Osteocyte (in vitro differentiated cells): ENCODE results near the gene GABRR2. TPM values are rescaled to one million over a fixed set of nuclear protein-coding genes. Genes with fewer than 3 reads are reported as not detected.

Experiments
- DNase-seq: peaks from one replicate; pipeline ENCODE4 v3.0.0; 2021; ENCODE audit warnings: mixed read lengths; ENCODE audit not compliant: unreplicated experiment; ENCODE audit errors: extremely low spot score
- H3K27ac Mint-ChIP-seq: one replicate; pipeline ENCODE4 v1.8.0; 2021; ENCODE audit warnings: mild to moderate bottlenecking, mixed read lengths; ENCODE audit not compliant: unreplicated experiment
- H3K27me3 Mint-ChIP-seq: one replicate; pipeline ENCODE4 v1.8.0; 2021; ENCODE audit warnings: mixed read lengths; ENCODE audit not compliant: unreplicated experiment
- H3K36me3 Mint-ChIP-seq: one replicate; pipeline ENCODE4 v1.8.0; 2021; ENCODE audit warnings: mixed read lengths; ENCODE audit not compliant: unreplicated experiment
- H3K4me1 Mint-ChIP-seq: one replicate; pipeline ENCODE4 v1.8.0; 2021; ENCODE audit warnings: mixed read lengths; ENCODE audit not compliant: unreplicated experiment
- H3K4me3 Mint-ChIP-seq: one replicate; pipeline ENCODE4 v1.8.0; 2021; ENCODE audit warnings: mild to moderate bottlenecking, moderate library complexity, mixed read lengths; ENCODE audit not compliant: unreplicated experiment
- H3K9me3 Mint-ChIP-seq: one replicate; pipeline ENCODE4 v1.8.0; 2021; ENCODE audit warnings: mixed read lengths; ENCODE audit not compliant: unreplicated experiment
- total RNA-seq: library from RNA; stranded (reverse); gene quantifications from 2 replicates; pipeline ENCODE4 v1.2.1, GENCODE V29; 2021
- TF ChIP-seq, protein P1 (sequence below): fragments of 200-600 bp; sonication (generic); IDR thresholded peaks from 2 replicates; pipeline ENCODE4 v1.5.0; 2021; ENCODE audit warnings: antibody characterized with exemption, mild to moderate bottlenecking, moderate library complexity

The GABRR2 gene
- total RNA-seq, 1 donor from 2014 or later = 0.97 TPM

DNA sequence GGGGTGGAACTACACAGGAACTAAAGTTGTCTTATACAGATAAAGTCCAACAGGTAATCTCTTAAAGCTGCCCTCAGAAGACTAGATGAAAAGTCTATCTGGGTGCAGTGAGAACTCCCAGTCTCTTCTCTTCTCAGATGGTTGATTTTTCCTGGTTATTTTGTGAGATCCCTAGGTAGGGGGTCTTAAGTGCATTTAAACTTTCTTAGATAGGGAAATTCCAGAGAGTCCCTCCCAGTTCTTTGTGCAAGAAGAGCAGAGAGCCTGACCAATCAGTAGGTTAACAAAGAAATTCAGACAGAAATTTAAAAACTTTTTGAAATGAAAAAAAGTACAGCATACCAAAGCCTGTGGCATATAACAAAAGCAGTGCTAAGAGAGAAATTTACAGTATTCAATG lies 2.0 kb upstream of the GABRR2 start:
- Mint-ChIP-seq H3K27ac (no peak overlapping the region), H3K4me3 (no peak overlapping the region), H3K27me3 (no peaks in the 10 kb centered on the region), H3K4me1 (peaks cover 21% of the 10 kb centered on the region), H3K36me3 (peaks cover 22% of the 10 kb centered on the region), H3K9me3 (peaks cover 10% of the 10 kb centered on the region)
- DNase-seq = no peak
- TF ChIP-seq, protein P1, sequence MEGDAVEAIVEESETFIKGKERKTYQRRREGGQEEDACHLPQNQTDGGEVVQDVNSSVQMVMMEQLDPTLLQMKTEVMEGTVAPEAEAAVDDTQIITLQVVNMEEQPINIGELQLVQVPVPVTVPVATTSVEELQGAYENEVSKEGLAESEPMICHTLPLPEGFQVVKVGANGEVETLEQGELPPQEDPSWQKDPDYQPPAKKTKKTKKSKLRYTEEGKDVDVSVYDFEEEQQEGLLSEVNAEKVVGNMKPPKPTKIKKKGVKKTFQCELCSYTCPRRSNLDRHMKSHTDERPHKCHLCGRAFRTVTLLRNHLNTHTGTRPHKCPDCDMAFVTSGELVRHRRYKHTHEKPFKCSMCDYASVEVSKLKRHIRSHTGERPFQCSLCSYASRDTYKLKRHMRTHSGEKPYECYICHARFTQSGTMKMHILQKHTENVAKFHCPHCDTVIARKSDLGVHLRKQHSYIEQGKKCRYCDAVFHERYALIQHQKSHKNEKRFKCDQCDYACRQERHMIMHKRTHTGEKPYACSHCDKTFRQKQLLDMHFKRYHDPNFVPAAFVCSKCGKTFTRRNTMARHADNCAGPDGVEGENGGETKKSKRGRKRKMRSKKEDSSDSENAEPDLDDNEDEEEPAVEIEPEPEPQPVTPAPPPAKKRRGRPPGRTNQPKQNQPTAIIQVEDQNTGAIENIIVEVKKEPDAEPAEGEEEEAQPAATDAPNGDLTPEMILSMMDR = no peak

- Mint-ChIP-seq H3K9me3 (peaks cover 4% of the 10 kb centered on the region), H3K4me1 (peaks cover 36% of the 10 kb centered on the region), H3K36me3 (peaks cover 9% of the 10 kb centered on the region), H3K27ac (no peak overlapping the region), H3K27me3 (peaks cover 2% of the 10 kb centered on the region), H3K4me3 (no peak overlapping the region)
- TF ChIP-seq, protein P1 = no peak
- DNase-seq = no peak
Measured at GRCh38 chr6:89314692-89315091, 407 bp downstream of the GABRR2 start.

GRCh38 chr6:89313006-89313405 lies 2.1 kb downstream of the GABRR2 start:
- DNase-seq = no peak
- Mint-ChIP-seq H3K9me3 (no peaks in the 10 kb centered on the region), H3K4me3 (no peak overlapping the region), H3K27me3 (peaks cover 6% of the 10 kb centered on the region), H3K4me1 (peaks cover 36% of the 10 kb centered on the region), H3K36me3 (peaks cover 9% of the 10 kb centered on the region), H3K27ac (peak overlapping the region; percentile 67)
- TF ChIP-seq, protein P1 = no peak

DNA sequence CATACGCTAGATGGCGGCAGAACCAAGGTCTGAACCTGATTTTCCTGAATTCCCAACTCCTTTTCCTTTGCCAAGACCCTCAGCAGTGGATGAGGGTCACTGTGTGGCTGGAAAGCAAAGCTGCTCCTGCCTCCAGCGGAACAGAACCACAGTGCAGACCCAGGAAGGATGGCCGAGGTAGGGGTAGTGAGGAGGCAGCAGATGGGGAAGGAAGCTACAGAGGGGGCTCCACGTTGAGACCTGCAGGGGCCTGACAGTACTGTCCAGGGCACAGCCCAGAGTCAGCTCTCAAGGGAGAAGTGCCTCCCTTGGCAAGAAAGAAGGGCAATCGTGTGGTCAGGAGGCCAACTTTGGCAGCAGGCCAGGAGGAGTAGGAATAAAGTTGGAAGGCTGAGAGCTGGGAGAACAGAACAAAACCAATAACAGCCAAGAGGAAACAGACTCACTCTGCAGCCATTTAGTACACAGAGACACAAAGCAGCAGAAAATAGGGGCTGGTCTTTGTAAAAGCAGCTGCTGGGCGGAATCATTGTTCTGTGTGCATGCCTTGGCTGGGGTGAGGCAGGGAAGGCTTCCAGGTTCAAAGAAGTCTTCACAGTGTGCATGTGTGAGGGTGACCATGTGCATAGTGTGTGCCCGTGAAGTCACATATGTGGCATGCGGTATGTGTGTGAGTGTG lies 3.1 kb downstream of the GABRR2 start:
- peaks cover 4% of the 10 kb centered on the region for H3K36me3 Mint-ChIP-seq
- no peaks in the 10 kb centered on the region for H3K9me3 Mint-ChIP-seq
- H3K27me3 Mint-ChIP-seq = peaks cover 11% of the 10 kb centered on the region
- H3K4me3 Mint-ChIP-seq = peak overlapping the region; percentile 41
- H3K4me1 Mint-ChIP-seq = peaks cover 36% of the 10 kb centered on the region
- H3K27ac Mint-ChIP-seq = peak overlapping the region; percentile 67
- TF ChIP-seq, protein P1 = peak; percentile 37
- DNase-seq = no peak

DNA sequence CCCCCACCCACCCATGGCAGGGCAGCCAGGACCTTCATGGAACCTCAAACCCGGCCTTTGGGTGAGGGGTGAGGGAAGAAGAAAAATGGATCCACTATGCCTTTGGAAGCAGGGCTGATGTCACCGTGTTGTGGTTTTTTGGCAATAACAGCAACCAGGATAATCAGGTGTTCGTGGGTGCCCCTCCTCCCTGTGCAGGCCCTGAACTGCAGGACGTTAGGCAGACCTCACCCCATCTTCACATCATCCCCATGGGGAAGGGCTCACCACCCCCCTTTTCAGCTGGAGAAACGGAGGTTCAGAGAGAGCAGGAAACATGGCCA lies 3.6 kb downstream of the GABRR2 start:
- DNase-seq = no peak
- Mint-ChIP-seq H3K36me3 (peaks cover 4% of the 10 kb centered on the region), H3K9me3 (no peaks in the 10 kb centered on the region), H3K27me3 (peaks cover 14% of the 10 kb centered on the region), H3K4me3 (no peak overlapping the region), H3K27ac (peak overlapping the region; percentile 67), H3K4me1 (peaks cover 36% of the 10 kb centered on the region)
- TF ChIP-seq, protein P1 = no peak
